Activated CD8-positive, alpha-beta T cell treated with anti-CD3 and anti-CD28 coated beads, Interleukin-2, amount 10 ng/mL, durations not matched to agents 7 days and 5 days (primary cell): ENCODE measurements around the gene BCAS3. TPM values are rescaled to one million over a fixed set of nuclear protein-coding genes. Genes with fewer than 3 reads are reported as not detected.

Experiments used
- ATAC-seq: fragments of 150-1000 bp; cut with Tn5 transposase; one replicate; pipeline ENCODE4 v1.10.0; 2021; ENCODE audit warnings: moderate library complexity
- CTCF ChIA-PET: fragments of 350-600 bp; sonication (Branson Sonifier 250); formaldehyde crosslinking; loops from one replicate; lab custom pipeline; 2021; ENCODE audit warnings: antibody characterized with exemption; lab: Charles Lee
- POLR2A ChIA-PET: fragments of 350-600 bp; sonication (Branson Sonifier 250); formaldehyde crosslinking; loops from one replicate; lab custom pipeline; 2021; ENCODE audit warnings: antibody characterized with exemption; lab: Charles Lee
- DNase-seq: peaks from one replicate; pipeline ENCODE4 v3.0.0-alpha.2; 2020
- H3K27ac Mint-ChIP-seq: one replicate; pipeline ENCODE4 v1.8.0; 2021; ENCODE audit warnings: mild to moderate bottlenecking, mixed read lengths
- H3K27me3 Mint-ChIP-seq: one replicate; pipeline ENCODE4 v1.8.0; 2021; ENCODE audit warnings: low read depth, mixed read lengths
- H3K36me3 Mint-ChIP-seq: one replicate; pipeline ENCODE4 v1.8.0; 2021; ENCODE audit warnings: low read depth, mixed read lengths
- H3K4me1 Mint-ChIP-seq: one replicate; pipeline ENCODE4 v1.8.0; 2021; ENCODE audit warnings: low read depth, mixed read lengths
- H3K4me3 Mint-ChIP-seq: one replicate; pipeline ENCODE4 v1.8.0; 2021; ENCODE audit warnings: mild to moderate bottlenecking, mixed read lengths
- H3K9me3 Mint-ChIP-seq: one replicate; pipeline ENCODE4 v1.8.0; 2022; ENCODE audit warnings: mixed read lengths; ENCODE audit not compliant: insufficient read depth
- total RNA-seq, 2 experiments: library from RNA; stranded (reverse); gene quantifications; one replicate each; pipeline ENCODE4 v1.2.3, GENCODE V29; 2021

Gene BCAS3
- total RNA-seq, 2 experiments from 2014 or later: 13.0 to 16.3 TPM

- no peaks in the 10 kb centered on the region for H3K36me3 Mint-ChIP-seq
- H3K4me3 Mint-ChIP-seq: no peak overlapping the region
- DNase-seq (peak; percentile 70), ATAC-seq (peak; percentile 50)
- ChIA-PET CTCF (interaction anchor here (0.7 to 2.7 kb wide), 5 partner anchors 11 to 693 kb away, joined by 3 to 6 read pairs (median 4); no protein-coding TSS in a partner anchor), POLR2A (no interaction called here)
- peaks cover 35% of the 10 kb centered on the region for H3K27me3 Mint-ChIP-seq
- H3K9me3 Mint-ChIP-seq: no peaks in the 10 kb centered on the region
- H3K27ac Mint-ChIP-seq: no peak overlapping the region
- H3K4me1 Mint-ChIP-seq: no peaks in the 10 kb centered on the region
Measured at GRCh38 chr17:61416540-61417363, 739.1 kb downstream of the BCAS3 start.

GRCh38 chr17:61418449-61418848 lies 740.8 kb downstream of the BCAS3 start:
- POLR2A ChIA-PET: no interaction called here
- H3K27me3 Mint-ChIP-seq: peaks cover 40% of the 10 kb centered on the region
- no peak overlapping the region for H3K4me3 Mint-ChIP-seq
- no peak overlapping the region for H3K27ac Mint-ChIP-seq
- DNase-seq (no peak), ATAC-seq (no peak)
- CTCF ChIA-PET: interaction anchor here (2.7 kb wide), 1 partner anchor 31 kb away, joined by 6 read pairs; no protein-coding TSS in a partner anchor
- H3K36me3 Mint-ChIP-seq: no peaks in the 10 kb centered on the region
- H3K9me3 Mint-ChIP-seq: no peaks in the 10 kb centered on the region
- H3K4me1 Mint-ChIP-seq: no peaks in the 10 kb centered on the region

GRCh38 chr17:61419496-61420046 lies 741.9 kb downstream of the BCAS3 start:
- H3K36me3 Mint-ChIP-seq: no peaks in the 10 kb centered on the region
- POLR2A ChIA-PET: no interaction called here
- H3K27me3 Mint-ChIP-seq: peaks cover 34% of the 10 kb centered on the region
- no peak for ATAC-seq
- CTCF ChIA-PET: interaction anchor here (1.0 to 2.7 kb wide), 2 partner anchors 30 to 131 kb away, joined by 3 to 6 read pairs; no protein-coding TSS in a partner anchor
- H3K9me3 Mint-ChIP-seq: no peaks in the 10 kb centered on the region
- H3K4me1 Mint-ChIP-seq: no peaks in the 10 kb centered on the region
- no peak overlapping the region for H3K27ac Mint-ChIP-seq
- no peak for DNase-seq
- H3K4me3 Mint-ChIP-seq: no peak overlapping the region

- ChIA-PET POLR2A (no interaction called here), CTCF (interaction anchor here (0.8 to 1.0 kb wide), 2 partner anchors 8 to 131 kb away, joined by 3 read pairs; no protein-coding TSS in a partner anchor)
- no peaks in the 10 kb centered on the region for H3K9me3 Mint-ChIP-seq
- H3K27me3 Mint-ChIP-seq: peaks cover 32% of the 10 kb centered on the region
- H3K27ac Mint-ChIP-seq: no peak overlapping the region
- ATAC-seq: no peak
- no peak for DNase-seq
- H3K4me3 Mint-ChIP-seq: no peak overlapping the region
- no peaks in the 10 kb centered on the region for H3K4me1 Mint-ChIP-seq
- no peaks in the 10 kb centered on the region for H3K36me3 Mint-ChIP-seq
Measured at GRCh38 chr17:61420052-61420451, 742.4 kb downstream of the BCAS3 start.

- DNase-seq (no peak), ATAC-seq (no peak)
- Mint-ChIP-seq H3K9me3 (no peaks in the 10 kb centered on the region), H3K36me3 (no peaks in the 10 kb centered on the region), H3K4me1 (no peaks in the 10 kb centered on the region), H3K27ac (no peak overlapping the region), H3K27me3 (peaks cover 35% of the 10 kb centered on the region), H3K4me3 (no peak overlapping the region)
- ChIA-PET POLR2A (no interaction called here), CTCF (interaction anchor here (0.8 kb wide), 1 partner anchor 9 kb away, joined by 3 read pairs; no protein-coding TSS in a partner anchor)
Measured at GRCh38 chr17:61420745-61421398, 743.2 kb downstream of the BCAS3 start.

- POLR2A ChIA-PET: no interaction called here
- Mint-ChIP-seq H3K4me1 (no peaks in the 10 kb centered on the region), H3K27me3 (peaks cover 39% of the 10 kb centered on the region), H3K4me3 (no peak overlapping the region), H3K36me3 (no peaks in the 10 kb centered on the region), H3K27ac (no peak overlapping the region), H3K9me3 (no peaks in the 10 kb centered on the region)
- ATAC-seq (no peak), DNase-seq (no peak)
- CTCF ChIA-PET: no interaction called here
Measured at GRCh38 chr17:61421460-61421859, 743.8 kb downstream of the BCAS3 start.

- no peak overlapping the region for H3K27ac Mint-ChIP-seq
Measured at GRCh38 chr17:61422116-61422799, 744.6 kb downstream of the BCAS3 start.

GRCh38 chr17:61422869-61423268 lies 745.2 kb downstream of the BCAS3 start:
- H3K36me3 Mint-ChIP-seq: no peaks in the 10 kb centered on the region
- DNase-seq (no peak), ATAC-seq (no peak)
- CTCF ChIA-PET: no interaction called here
- H3K4me1 Mint-ChIP-seq: no peaks in the 10 kb centered on the region
- peaks cover 47% of the 10 kb centered on the region for H3K27me3 Mint-ChIP-seq
- H3K4me3 Mint-ChIP-seq: no peak overlapping the region
- H3K27ac Mint-ChIP-seq: no peak overlapping the region
- no peaks in the 10 kb centered on the region for H3K9me3 Mint-ChIP-seq
- POLR2A ChIA-PET: no interaction called here

More at GRCh38 chr17:61422116-61422799, 744.6 kb downstream of the BCAS3 start:
- ATAC-seq (no peak), DNase-seq (no peak)
- Mint-ChIP-seq H3K36me3 (no peaks in the 10 kb centered on the region), H3K4me1 (no peaks in the 10 kb centered on the region), H3K9me3 (no peaks in the 10 kb centered on the region), H3K4me3 (no peak overlapping the region), H3K27me3 (peaks cover 41% of the 10 kb centered on the region)
- CTCF ChIA-PET: no interaction called here
- POLR2A ChIA-PET: no interaction called here

- Mint-ChIP-seq H3K9me3 (no peaks in the 10 kb centered on the region), H3K27ac (no peak overlapping the region), H3K36me3 (no peaks in the 10 kb centered on the region), H3K4me3 (no peak overlapping the region), H3K27me3 (peaks cover 43% of the 10 kb centered on the region), H3K4me1 (no peaks in the 10 kb centered on the region)
- POLR2A ChIA-PET: no interaction called here
- no peak for ATAC-seq
- CTCF ChIA-PET: no interaction called here
- DNase-seq: no peak
Measured at GRCh38 chr17:61423967-61424649, 746.5 kb downstream of the BCAS3 start.

- Mint-ChIP-seq H3K36me3 (no peaks in the 10 kb centered on the region), H3K4me3 (no peak overlapping the region), H3K27ac (no peak overlapping the region), H3K27me3 (peaks cover 37% of the 10 kb centered on the region), H3K4me1 (no peaks in the 10 kb centered on the region), H3K9me3 (no peaks in the 10 kb centered on the region)
- DNase-seq (no peak), ATAC-seq (no peak)
- ChIA-PET CTCF (no interaction called here), POLR2A (no interaction called here)
Measured at GRCh38 chr17:61425682-61426481, 748.2 kb downstream of the BCAS3 start.
